GM12865 (cell line): ENCODE data around the gene ZBED4.

Experiments
- DNase-seq: peaks from one replicate; pipeline ENCODE4 v3.0.0; 2010; ENCODE audit warnings: low read depth
- H3K4me3 ChIP-seq: 2 replicates; pipeline ENCODE4 v1.5.1; 2011; ENCODE audit warnings: mild to moderate bottlenecking, low read depth, low read length, control low read depth
- CTCF ChIP-seq: IDR thresholded peaks from 2 replicates; pipeline ENCODE4 v1.5.1; 2011; ENCODE audit warnings: low read length, control low read depth, low read depth, inconsistent platforms; ENCODE audit not compliant: insufficient read depth; ENCODE audit errors: missing control alignments

Gene ZBED4

GRCh38 chr22:49909476-49910205 lies 56.0 kb downstream of the ZBED4 start:
- no peak for TF ChIP-seq CTCF
- DNase-seq: no peak
- no peak overlapping the region for H3K4me3 ChIP-seq

- no peak overlapping the region for H3K4me3 ChIP-seq
- no peak for TF ChIP-seq CTCF
- DNase-seq: no peak
Observed at GRCh38 chr22:49910229-49911155, 56.8 kb downstream of the ZBED4 start.

- TF ChIP-seq CTCF: no peak
- DNase-seq: no peak
- H3K4me3 ChIP-seq: no peak overlapping the region
Observed at GRCh38 chr22:49911881-49912625, 58.4 kb downstream of the ZBED4 start.

GRCh38 chr22:49913026-49913425 lies 59.4 kb downstream of the ZBED4 start:
- no peak overlapping the region for H3K4me3 ChIP-seq
- no peak for DNase-seq
- TF ChIP-seq CTCF: no peak

GRCh38 chr22:49913446-49913845 lies 59.8 kb downstream of the ZBED4 start:
- H3K4me3 ChIP-seq: no peak overlapping the region
- no peak for TF ChIP-seq CTCF
- no peak for DNase-seq

- TF ChIP-seq CTCF: no peak
- no peak overlapping the region for H3K4me3 ChIP-seq
- DNase-seq: no peak
Observed at GRCh38 chr22:49914256-49914655, 60.6 kb downstream of the ZBED4 start.
